Measurements from ENCODE around the gene GAS7.

GAS7 gene

GRCh38 chr17:10198509-10199249 is at the start of gene GAS7:
GAS7 (minus strand) TSS chr17:10198606.
- DNase-seq: no peak

DNA sequence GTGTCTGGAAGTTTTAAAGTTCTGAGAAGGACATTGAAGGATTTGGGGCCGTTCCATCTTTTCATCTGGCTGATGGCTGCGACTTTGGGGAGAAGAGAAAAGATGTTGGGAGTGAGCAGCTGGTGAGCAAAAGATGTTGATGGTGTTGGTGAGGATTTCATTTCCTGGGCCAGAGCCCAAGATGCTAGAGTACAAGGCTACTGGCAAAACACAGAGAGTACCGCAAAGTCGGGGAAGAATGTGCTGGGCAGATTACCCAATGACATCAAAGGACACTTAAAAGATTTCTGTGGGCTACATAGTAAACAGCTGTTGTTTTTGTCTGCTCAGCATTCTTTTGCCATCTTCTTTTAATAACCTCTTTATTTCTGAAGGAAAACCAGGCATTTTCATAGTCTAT is 49.4 kb upstream of the GAS7 start:
- no peak for DNase-seq

- DNase-seq: no peak
These were observed 45.8 kb upstream of the GAS7 start for GRCh38 chr17:10243883-10244844.

GRCh38 chr17:10241781-10242180 is 43.4 kb upstream of the GAS7 start:
- no peak for DNase-seq

DNA sequence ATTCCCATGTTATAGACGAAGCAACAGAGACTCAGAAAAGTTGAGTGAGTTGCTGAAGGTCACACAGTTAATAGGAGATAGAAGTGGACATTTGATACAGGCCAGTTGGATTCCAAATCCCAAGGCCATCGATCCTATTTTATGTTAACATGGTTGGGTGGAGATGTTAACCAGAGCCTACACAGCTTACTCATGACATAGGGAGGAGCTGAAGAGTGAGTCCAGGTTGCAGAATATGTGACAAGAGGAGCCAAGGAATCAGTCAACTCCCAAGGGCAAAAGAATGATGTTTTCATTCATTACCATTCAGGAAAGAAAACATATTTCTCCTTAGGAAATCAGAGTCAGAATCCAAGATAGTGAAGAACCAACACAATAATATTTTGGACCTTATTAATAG is 40.3 kb upstream of the GAS7 start:
- DNase-seq: no peak

- no peak for DNase-seq
These were observed 35.6 kb upstream of the GAS7 start for GRCh38 chr17:10234033-10234432.

GRCh38 chr17:10233161-10233560 is 34.8 kb upstream of the GAS7 start:
- DNase-seq: no peak

- no peak for DNase-seq
These were observed 30.8 kb upstream of the GAS7 start for GRCh38 chr17:10229181-10229580.

- DNase-seq: peak; percentile 11
These were observed 28.7 kb upstream of the GAS7 start for GRCh38 chr17:10226930-10227695.

GRCh38 chr17:10224582-10225195 is 26.3 kb upstream of the GAS7 start:
- no peak for DNase-seq

- no peak for DNase-seq
These were observed 20.8 kb upstream of the GAS7 start for GRCh38 chr17:10219193-10219592.

DNA sequence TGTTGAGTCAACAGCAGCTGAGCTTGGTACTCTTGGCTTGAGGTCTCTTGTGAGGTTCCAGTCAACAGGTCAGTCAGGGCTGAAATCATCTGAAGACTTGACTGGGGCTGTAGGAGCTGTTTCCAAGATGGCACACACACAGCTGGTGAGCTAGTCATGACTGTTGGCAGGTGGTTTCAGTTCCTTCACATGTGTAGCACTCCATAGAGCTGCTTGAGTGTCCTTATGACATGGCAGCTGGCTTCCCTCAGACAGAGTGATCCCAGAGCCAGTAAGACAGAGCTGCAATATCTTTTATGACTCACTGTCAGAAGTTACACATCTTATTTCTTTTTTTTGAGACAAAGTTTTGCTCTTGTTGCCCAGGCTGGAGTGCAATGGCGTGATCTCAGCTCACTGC is 19.5 kb upstream of the GAS7 start:
- no peak for DNase-seq

- DNase-seq: no peak
These were observed 18.0 kb upstream of the GAS7 start for GRCh38 chr17:10216213-10216938.

GRCh38 chr17:10215286-10215685 is 16.9 kb upstream of the GAS7 start:
- DNase-seq: no peak

GRCh38 chr17:10211666-10212065 is 13.3 kb upstream of the GAS7 start:
- no peak for DNase-seq

GRCh38 chr17:10210151-10210574 is 11.8 kb upstream of the GAS7 start:
- no peak for DNase-seq

DNA sequence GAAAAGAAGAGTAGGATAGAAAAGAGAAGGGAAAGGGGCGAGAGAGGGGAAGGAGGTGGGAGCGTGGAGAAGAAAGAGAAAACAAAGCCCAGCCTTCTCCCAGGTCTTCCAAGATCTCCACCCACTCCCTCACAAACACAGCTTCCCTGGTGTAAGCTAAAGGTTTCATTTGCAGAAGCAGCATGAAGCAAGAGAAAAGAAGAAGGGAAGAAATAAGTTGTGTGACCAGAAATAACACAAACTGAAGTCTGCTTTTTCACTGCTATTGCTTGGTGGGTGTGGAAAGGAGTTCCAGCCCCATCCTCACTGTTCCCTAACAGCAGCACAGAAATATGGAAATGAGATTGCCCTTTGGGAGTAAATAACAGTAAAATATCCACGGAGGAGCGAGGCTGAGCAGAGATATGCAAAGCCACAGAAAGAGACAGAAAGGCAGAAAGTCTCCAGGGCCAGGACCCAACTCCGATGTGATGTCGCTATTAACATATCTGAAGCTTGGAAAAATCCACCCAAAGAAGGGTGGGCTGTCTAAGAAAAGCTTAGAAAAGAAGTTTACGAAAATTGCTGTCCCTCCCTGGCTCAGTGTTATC is 10.3 kb upstream of the GAS7 start:
- DNase-seq: no peak

DNA sequence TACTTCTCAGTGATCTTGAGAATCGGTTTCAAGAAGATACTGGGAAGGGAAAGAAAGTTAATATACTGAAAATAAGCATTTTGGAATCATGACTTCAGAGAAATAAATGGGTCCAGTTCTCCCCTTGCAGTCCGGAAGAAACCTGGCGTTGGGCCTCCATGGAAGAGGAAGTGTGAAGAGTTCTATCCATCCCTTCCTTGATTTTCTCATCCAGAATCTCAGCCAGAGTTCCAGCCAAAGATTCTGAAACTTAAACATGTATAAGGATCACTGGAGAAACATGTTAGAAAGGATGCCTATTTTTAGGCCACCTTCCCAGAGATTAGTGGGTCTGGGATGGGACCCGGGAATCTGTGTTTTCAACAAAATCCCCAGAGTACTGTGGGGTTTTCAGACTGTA is 8.7 kb upstream of the GAS7 start:
- no peak for DNase-seq

DNA sequence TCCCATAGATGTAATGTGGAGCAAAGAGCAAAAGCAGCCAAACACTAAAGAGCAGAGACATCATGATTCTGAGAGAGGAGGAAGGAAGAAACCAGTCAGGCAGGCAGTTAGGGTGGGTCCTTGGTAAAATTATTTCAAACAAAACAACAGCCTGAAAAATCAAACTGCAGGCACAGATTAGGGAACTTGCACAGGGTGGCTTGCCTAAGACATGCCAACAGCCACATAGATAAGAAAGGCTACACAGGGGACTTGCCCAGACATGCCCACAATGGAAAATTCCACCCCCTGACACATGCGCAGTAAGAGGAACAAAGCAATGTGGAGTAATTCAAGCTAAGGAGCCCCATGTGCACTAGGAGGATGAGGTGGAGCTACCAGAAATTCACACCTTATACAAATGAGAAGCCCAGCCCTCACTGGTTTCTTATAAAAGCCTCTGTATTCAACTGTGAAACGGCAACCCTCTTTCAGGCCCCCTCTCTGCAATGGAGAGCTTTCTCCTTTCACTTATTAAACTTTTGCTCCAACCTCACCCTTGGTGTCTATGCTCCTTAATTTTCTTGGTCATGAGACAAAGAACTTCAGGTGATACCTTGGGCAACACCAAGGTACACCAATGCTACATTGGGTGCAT is 7.3 kb upstream of the GAS7 start:
- DNase-seq: no peak

- no peak for DNase-seq
These were observed 3.3 kb upstream of the GAS7 start for GRCh38 chr17:10201680-10202079.

DNA sequence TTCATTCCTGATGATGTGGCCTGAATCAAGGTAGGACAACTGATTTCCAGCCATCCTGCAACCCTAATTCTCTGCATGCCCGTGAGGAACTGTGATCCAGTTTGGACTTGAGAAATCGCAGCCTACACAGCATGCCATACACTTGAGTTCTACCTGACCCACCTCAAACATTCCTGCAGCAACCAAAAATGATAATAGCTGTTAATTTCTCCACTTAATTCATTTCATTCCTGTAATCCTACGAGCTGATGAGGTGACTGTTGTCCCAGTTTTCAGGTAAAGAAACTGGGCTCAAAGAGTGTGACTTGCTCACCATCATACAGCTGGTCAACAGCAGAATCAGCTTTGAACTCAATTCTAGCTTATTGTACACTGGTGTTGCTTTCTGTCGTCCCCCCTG is 2.2 kb upstream of the GAS7 start:
- DNase-seq: no peak

Data from OCI-M1 (cell line).